Islet precursor cell (in vitro differentiated cells): ENCODE data around the gene TMEM179.

Source experiments
- DNase-seq: peaks from one replicate; pipeline ENCODE4 v3.0.0-alpha.2; 2018

TMEM179 gene

DNA sequence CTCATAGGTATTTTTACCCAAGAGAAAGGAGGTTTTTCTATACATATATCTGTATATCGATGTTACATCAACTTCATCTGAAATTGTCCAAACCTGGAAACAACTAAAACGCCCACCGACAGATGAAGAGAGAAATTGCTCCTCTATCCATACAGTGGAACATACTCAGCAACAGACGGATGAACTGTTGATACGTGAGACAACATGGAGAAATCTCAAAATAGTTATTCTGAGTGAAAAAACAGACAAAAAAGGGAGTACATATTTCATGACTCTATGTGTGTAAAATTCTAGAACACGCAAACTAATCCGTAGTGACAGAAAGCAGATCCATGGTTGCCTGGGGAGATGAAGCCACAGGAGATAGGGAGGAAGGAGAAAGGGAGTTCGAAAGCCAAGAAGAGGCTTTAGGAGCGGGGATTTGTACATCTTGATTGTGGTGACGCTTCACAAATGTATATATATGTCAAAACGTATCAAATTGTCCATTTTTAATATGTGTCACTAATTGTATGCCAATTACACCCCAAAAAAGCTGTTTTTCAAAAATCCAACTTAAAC, 62.6 kb downstream of the TMEM179 start:
- no peak for DNase-seq
